ENCODE results near the gene SP140L. TPM values are rescaled to one million over a fixed set of nuclear protein-coding genes. Genes with fewer than 3 reads are reported as not detected.
A peak's percentile ranks its signal among the peaks of the same experiment; 100 is the strongest.

The SP140L gene
- total RNA-seq, 4 donors from 2014 or later: 0.25 to 9.5 (median 1.1) TPM

GRCh38 chr2:230412371-230412711 is 85.3 kb downstream of the SP140L start:
- DNase-seq (ENCODE audit: low spot score in 2 of 2): no peak
- 66 to 85% methylated on average over 3 of the region's 3 CpGs for WGBS, 2 donors
- intact Hi-C loops (cut with DNase I; ENCODE audit: low total_unique reads): no loop called here
- H3K4me3 ChIP-seq (ENCODE audit: low read depth, poor library complexity, severe bottlenecking): peak overlapping the region; percentile 49
- TF ChIP-seq, protein P1, sequence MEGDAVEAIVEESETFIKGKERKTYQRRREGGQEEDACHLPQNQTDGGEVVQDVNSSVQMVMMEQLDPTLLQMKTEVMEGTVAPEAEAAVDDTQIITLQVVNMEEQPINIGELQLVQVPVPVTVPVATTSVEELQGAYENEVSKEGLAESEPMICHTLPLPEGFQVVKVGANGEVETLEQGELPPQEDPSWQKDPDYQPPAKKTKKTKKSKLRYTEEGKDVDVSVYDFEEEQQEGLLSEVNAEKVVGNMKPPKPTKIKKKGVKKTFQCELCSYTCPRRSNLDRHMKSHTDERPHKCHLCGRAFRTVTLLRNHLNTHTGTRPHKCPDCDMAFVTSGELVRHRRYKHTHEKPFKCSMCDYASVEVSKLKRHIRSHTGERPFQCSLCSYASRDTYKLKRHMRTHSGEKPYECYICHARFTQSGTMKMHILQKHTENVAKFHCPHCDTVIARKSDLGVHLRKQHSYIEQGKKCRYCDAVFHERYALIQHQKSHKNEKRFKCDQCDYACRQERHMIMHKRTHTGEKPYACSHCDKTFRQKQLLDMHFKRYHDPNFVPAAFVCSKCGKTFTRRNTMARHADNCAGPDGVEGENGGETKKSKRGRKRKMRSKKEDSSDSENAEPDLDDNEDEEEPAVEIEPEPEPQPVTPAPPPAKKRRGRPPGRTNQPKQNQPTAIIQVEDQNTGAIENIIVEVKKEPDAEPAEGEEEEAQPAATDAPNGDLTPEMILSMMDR (IDR thresholded peaks at IDR 0.05): no peak
- TF ChIP-seq POLR2A (IDR thresholded peaks at IDR 0.05): no peak

DNA sequence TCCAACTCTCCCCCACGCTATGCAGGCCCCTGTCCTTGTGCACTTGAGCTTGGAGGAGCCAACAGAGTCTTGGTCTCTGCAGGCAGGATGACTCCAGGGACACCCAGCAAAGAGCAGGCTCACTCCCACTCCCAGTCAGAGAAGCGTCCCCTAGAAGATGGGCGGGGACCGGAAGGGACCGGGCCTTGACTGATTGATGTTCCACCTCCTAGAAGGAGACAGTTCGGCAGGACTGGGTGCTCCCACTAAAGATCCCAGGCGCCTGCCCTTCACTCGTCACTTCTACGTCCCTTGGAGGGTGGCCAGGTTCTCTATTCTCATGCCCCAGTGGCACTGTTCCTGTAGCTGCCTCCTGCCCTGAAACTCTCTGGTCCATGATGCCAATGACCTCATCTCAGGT is 85.9 kb downstream of the SP140L start:
- WGBS, 2 donors: 88 to 94% methylated on average over 9 of the region's 9 CpGs
- TF ChIP-seq, protein P1 (IDR thresholded peaks at IDR 0.05): no peak
- TF ChIP-seq POLR2A (IDR thresholded peaks at IDR 0.05): no peak
- DNase-seq (ENCODE audit: low spot score in 2 of 2): no peak
- H3K4me3 ChIP-seq (ENCODE audit: low read depth, poor library complexity, severe bottlenecking): no peak overlapping the region
- intact Hi-C loops (cut with DNase I; ENCODE audit: low total_unique reads): no loop called here

DNA sequence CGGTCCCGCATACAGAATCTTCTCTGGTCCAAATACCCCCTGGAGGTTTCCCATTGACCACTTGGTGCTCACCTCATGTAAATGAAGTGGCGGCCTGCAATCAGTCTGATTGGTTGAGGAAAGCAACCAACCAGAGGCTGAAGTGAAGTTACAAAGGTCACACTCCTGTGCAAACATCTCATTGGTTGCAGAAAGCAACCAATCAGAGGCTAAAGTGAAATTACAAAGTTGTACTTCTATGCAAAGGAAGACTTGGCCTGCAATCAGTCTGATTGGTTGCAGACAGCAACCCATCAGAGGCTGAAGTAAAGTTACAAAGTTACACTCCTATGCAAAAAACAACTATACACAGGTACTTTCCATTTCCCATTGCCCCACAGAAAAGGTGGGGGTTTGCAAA is 86.5 kb downstream of the SP140L start:
- intact Hi-C loops (cut with DNase I; ENCODE audit: low total_unique reads): no loop called here
- no peak overlapping the region for H3K4me3 ChIP-seq (ENCODE audit: low read depth, poor library complexity, severe bottlenecking)
- WGBS, 2 donors: 95 to 97% methylated on average over 3 of the region's 3 CpGs
- DNase-seq (ENCODE audit: low spot score in 2 of 2): no peak
- TF ChIP-seq POLR2A (IDR thresholded peaks at IDR 0.05): no peak
- TF ChIP-seq, protein P1 (IDR thresholded peaks at IDR 0.05): no peak

DNA sequence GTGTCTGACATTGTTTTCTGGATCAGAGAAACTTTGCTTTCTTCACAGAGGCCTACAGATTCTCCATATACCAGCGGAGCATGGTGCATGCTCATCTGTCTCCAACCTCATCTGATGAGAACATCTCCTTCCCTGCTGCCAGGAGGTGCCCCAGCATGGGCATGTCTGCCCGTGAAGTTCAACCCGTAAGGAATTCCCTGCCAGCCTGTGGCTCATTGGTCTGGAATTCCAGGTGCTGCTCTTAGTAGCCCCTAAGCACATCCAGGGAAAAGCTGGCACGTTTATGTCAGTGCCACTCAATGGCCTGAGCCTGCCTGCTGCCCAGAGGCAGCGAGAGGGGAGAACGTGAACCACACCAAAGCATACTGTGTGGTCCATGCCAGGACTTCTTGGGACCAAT is 87.3 kb downstream of the SP140L start:
- DNase-seq (ENCODE audit: low spot score in 2 of 2): no peak
- intact Hi-C loops (cut with DNase I; ENCODE audit: low total_unique reads): no loop called here
- no peak overlapping the region for H3K4me3 ChIP-seq (ENCODE audit: low read depth, poor library complexity, severe bottlenecking)
- TF ChIP-seq POLR2A (IDR thresholded peaks at IDR 0.05): no peak
- TF ChIP-seq, protein P1 (IDR thresholded peaks at IDR 0.05): no peak
- 68 to 71% methylated on average over 6 of the region's 6 CpGs for WGBS, 2 donors

- 0 to 2% methylated on average over 12 of the region's 12 CpGs for WGBS, 2 donors
Observed at GRCh38 chr2:230416061-230416721, 89.2 kb downstream of the SP140L start, which contains the start of gene SP100. Gene SP100, plus strand, starts transcription at chr2:230416201. Its CDS starts 96 bp downstream, at chr2:230416297.

More at GRCh38 chr2:230416061-230416721, 89.2 kb downstream of the SP140L start, which contains the start of gene SP100:
- peak; percentile 74 to 95 for DNase-seq (ENCODE audit: low spot score in 2 of 2)
- intact Hi-C loops (cut with DNase I; ENCODE audit: low total_unique reads): no loop called here
- H3K4me3 ChIP-seq (ENCODE audit: low read depth, poor library complexity, severe bottlenecking): peak within 1 kb of the TSS; percentile 47
- TF ChIP-seq, protein P1 (IDR thresholded peaks at IDR 0.05): no peak
- no peak for TF ChIP-seq POLR2A (IDR thresholded peaks at IDR 0.05)

Measured in lower leg skin (tissue), 4 donors.